ENCODE data around the gene FMNL2.

Gene FMNL2

DNA sequence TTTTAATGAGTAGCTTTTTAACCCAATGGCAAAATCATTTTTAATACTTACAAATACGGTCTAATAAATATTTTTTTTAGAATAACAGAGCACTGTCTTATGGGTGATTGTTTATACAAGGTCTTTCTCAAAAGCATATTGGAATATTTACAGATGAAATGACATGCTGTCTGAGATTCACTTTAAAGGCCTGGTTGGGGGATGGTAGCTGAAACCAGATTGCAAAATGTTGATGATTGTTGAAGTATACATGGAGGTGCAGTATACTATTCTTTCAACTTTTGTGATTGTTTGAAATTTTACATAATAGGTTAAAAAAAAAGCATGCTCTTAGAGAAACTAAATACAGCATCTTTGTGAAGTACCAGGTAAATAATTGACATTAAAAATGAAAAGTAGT, 111.2 kb downstream of the FMNL2 start:
- DNase-seq (ENCODE audit: low read depth, low spot score), result no peak

- no peak for DNase-seq (ENCODE audit: low read depth, low spot score)
Observed at GRCh38 chr2:152447897-152448296, 112.9 kb downstream of the FMNL2 start.

DNA sequence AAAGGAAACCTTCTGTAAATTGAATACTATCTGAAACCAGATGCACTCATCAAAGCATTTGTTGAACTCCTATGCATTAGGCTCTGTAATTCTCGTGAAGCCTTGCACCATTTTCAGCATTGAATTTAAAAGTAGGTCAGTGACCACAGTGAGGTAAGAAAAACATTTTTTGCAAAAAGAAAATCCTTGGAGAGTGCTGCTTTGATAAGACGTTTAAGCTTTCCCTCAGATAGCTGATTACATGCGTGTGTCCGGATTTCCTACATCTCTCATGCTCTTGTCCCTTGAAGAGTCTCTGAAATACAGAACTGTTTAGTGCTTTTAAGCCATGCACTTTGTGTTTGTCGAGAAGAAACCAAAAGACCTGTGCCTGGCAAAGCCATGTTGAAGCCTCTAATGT, 113.6 kb downstream of the FMNL2 start:
- no peak for DNase-seq (ENCODE audit: low read depth, low spot score)

- DNase-seq (ENCODE audit: low read depth, low spot score), result no peak
Observed at GRCh38 chr2:152449578-152449977, 114.6 kb downstream of the FMNL2 start.

DNA sequence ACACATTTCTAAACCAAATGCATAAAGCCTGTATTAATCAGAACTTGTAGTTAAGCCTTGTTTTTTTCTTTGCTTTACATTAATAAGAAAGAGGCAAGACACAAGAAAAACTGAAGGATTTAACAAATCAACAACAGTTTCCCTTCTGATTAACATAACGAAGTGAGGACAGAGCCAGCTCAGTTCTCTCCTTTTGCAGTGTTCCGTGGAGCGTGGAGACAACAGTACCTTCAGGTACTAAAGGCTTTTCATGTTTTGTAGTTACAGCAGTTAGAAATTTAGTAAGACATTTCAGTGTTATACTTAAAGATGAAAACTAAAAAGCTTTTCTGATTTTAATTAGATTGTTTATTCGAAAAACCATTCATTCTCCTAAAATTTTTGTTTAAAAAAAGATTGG, 115.2 kb downstream of the FMNL2 start:
- no peak for DNase-seq (ENCODE audit: low read depth, low spot score)

DNA sequence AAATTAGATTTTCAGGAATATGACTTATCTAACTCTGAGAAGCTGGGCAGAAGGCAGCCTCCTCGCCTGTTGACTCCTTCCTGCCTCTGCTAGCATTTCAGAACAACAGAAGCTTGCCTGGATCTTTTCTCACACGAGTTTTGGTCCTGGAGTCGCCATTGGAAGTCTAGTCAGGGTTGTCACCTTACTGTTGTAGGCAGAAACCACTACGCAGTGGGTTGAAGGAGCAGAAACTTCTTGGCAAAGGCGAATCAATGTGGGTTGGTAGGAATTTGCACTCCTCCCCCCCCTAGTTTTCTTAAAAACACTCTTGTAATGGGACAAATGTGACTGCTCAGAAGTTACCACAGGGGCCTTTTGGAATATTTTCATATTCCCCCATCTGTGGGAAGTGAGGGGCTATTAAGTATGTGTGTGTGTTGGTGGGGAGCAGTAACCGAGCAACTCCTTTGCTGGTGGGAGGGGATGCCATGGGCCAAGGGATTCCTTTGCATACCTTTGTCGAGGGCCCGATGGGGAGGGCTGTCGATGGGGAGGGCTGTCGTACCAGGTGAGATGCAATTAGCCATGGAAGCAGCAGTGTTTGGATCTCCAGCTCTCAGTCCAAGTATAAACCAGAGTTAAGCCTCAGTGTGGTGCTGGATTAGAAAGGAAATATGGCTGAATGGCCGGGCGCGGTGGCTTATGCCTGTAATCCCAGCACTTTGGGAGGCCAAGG, 117.4 kb downstream of the FMNL2 start:
- DNase-seq (ENCODE audit: low read depth, low spot score), result no peak

DNA sequence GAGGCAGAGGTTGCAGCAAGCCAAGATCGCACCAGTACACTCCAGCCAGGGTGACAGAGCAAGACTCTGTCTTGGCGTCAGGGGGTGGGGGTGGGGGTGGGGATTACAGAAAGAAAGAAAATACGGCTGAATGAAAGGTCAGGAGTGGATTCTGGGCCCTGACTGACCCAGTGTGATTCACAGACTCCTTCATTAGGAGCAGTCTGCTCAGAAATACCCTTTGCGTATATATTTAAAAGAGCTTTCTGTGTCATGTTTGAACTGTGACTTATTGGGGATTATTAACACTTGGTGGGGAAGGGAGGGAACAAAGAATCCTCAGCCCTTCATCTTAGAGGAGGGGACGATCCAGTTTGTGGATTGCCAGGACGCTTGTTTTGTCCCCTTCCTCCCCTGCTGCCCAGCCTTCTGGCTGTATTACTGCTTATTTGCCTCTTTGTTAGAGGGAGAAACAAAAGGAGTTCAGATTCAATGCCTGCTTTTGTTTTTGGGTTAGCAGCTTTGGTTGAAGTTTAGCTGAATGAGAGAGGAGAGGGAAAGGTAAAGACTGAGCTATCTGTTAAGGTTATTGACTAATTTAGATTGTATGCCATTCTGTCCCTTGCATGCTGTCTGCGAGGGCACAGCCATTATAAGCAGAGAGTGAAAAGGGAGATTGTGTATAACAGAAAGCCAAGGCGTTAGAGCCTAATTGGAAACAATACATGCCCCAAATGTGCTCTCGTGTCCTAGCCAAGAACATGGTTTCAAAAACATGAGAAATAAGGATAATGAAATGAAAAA, 118.3 kb downstream of the FMNL2 start:
- no peak for DNase-seq (ENCODE audit: low read depth, low spot score)

DNA sequence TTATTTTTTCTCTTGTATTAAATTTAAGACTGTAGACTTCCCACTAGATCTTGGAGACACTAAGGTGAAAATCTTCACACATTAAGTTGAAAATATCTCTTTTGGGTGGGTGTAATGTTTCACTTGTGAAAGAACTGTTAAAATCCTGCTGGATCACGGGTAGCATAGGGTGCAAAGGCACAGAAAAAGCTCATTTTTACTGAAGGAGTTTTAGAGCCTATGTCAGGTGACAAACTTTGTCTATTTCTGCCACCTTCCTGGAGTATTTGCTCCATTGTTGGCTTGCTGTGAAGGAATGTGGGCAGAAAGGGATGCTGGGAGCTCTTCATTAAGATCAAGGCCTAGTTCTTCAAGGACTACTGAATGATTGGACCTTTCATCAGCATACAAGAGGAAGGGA, 119.4 kb downstream of the FMNL2 start:
- no peak for DNase-seq (ENCODE audit: low read depth, low spot score)

DNA sequence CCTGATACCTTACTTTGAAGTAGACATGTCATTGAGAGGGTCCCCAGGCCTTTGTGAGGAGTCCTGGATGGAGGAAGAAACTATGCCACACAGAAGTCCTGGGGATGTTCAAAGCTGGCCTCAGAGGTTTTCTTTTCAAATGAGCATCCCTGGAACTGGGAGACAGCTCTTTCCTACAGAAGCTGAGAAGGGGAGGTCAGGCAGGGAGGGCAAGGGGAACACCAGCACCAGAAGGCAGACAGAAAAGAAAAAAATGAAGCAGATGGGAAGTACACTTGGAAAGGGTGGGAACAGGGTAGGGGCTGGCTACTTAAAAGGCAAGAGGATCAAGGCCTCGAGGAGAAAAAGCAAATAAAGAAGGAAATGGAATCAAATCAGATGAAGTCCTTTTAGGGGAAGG, 120.0 kb downstream of the FMNL2 start:
- no peak for DNase-seq (ENCODE audit: low read depth, low spot score)

DNA sequence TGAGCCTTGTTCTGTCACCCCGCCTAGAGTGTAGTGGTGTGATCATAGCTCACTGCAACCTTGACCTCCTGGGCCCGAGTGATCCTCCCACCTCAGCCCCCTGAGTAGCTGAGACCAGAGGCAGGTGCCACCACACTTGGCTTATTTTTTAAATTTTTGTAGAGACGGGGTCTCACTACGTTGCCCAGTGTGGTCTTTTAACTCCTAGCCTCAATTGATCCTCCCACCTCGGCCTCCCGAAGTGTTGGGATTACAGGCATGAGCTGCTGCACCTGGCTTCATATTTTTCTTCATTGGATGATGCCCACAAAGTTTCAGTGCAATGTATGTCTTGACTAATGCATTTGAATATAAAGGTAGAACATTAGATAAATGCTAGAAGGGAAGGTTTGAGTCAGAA, 120.8 kb downstream of the FMNL2 start:
- no peak for DNase-seq (ENCODE audit: low read depth, low spot score)

GRCh38 chr2:152456262-152456661, 121.3 kb downstream of the FMNL2 start:
- DNase-seq (ENCODE audit: low read depth, low spot score), result no peak

DNA sequence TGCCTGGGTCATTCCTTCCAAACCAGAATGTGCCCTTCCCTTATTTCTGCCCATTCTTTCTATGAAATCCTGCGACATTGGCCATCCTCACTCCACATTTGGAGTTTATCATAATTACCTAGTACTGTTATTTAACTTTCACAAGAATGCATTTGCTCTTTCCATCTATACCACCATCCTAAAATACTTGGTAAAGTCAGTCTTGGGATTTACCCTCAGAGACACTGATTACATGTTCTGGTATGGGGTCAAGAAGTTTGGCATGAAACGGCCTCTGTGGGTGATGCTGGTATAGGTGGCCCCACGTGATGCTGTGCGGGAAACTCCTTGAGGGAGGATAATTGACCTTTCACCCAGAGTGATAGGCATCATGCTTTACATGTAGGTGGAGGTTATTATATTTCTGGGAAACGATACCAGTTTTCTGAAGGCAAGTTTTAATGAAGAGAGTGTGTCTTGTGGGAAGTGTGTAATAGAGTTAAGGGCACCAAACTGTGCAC, 123.5 kb downstream of the FMNL2 start:
- DNase-seq (ENCODE audit: low read depth, low spot score), result no peak

- no peak for DNase-seq (ENCODE audit: low read depth, low spot score)
Observed at GRCh38 chr2:152459091-152459490, 124.1 kb downstream of the FMNL2 start.

- DNase-seq (ENCODE audit: low read depth, low spot score), result no peak
Observed at GRCh38 chr2:152460567-152460966, 125.6 kb downstream of the FMNL2 start.

DNA sequence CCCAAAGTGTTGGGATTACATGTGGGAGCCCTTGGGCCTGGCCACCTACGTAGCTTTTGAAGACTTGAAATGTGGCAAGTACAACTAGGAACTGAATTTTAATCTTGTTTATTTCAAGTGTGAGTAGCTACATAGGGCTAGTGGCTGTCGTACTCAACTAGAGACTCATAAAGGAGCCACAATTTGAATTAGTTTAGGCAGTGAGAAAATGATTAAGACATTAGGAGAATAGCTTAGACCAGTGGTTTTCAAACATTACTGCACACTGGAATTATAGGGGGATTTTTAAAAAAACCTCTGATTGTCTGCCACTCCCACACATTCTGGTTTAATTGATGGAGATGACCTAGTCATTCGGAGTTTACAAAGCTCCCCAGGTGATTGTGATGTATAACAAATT, 127.1 kb downstream of the FMNL2 start:
- no peak for DNase-seq (ENCODE audit: low read depth, low spot score)

GRCh38 chr2:152462779-152463178, 127.8 kb downstream of the FMNL2 start:
- no peak for DNase-seq (ENCODE audit: low read depth, low spot score)

DNA sequence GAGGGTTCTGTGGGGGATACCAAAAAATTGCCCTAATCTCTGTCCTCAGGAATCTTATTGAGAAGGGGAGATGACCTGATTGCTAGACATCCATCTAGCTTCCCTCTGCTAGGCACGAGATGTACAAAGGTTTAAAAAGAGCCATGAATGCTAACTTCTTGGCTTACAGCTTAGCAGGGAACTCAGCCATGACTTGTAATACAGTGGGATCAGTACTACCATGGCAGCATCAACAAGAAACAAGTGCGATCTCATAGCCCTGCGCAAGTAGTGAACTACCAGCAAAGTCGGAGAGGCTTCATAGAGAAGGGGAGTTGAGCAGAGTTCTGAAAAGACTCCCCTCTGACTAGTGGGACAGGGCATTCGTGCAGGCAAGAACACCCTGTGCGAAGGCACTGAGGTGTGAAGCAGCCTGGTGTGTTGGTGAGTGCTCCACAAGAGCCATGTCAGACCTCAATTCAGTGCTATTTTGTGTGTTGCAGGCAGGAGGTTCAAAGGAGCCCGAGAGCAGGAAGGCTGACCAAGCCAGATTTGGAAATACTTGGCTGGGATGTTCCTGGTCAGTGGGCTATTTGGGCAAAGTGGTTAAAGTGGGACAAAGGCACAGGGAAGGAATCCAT, 130.0 kb downstream of the FMNL2 start:
- no peak for DNase-seq (ENCODE audit: low read depth, low spot score)

- DNase-seq (ENCODE audit: low read depth, low spot score), result no peak
Observed at GRCh38 chr2:152465541-152465940, 130.6 kb downstream of the FMNL2 start.

- DNase-seq (ENCODE audit: low read depth, low spot score), result no peak
Observed at GRCh38 chr2:152466041-152466440, 131.1 kb downstream of the FMNL2 start.

DNA sequence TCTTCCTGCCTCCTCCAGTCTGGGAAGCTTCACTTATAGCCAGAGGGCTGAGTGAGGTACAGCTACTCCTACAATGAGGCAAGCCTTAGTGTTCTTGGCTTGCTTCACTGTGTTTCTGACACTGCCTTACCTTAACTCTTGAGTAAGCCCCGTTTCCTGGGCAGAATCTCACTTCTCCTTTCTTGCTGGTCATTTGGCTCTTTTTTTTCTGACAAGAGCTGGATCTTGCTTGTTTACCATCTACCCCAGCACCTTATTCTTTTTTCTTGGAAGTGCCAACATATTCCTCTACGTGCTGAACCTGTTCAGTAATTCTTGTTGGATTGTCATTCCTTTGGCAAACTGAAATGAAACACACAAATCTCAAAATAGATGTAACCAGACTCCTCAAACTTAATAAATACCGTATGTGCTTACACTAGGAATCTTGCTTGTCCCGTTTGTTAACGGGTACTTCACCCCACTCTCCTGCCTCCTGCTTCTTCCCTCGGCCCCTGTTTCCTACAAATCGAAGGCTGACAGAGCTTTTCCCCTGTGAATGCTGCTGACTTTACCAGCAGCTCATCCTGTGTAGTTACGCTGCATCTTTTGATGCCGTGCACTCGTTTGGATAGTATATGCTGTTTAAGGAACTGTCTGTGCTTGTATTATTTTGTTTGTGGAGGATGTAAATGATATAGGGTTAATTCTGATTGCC, 132.2 kb downstream of the FMNL2 start:
- no peak for DNase-seq (ENCODE audit: low read depth, low spot score)

GRCh38 chr2:152467677-152468410, 132.9 kb downstream of the FMNL2 start:
- DNase-seq (ENCODE audit: low read depth, low spot score), result no peak

Measured in activated naive CD8-positive, alpha-beta T cell treated with anti-CD3 and anti-CD28 coated beads, Interleukin-2, amount 50 U/mL, for 16 hours (primary cell).